Activated CD4-positive, alpha-beta T cell treated with anti-CD3 and anti-CD28 coated beads for 48 hours (primary cell): ENCODE measurements around the gene FIG4.
"Not testable (repeated sequence)": the region's sequence is repeated elsewhere in the genome, so short reads cannot be mapped to it uniquely, and the experiment has no call there.

Experiments used
- DNase-seq: peaks from one replicate; pipeline ENCODE4 v3.0.0-alpha.2; 2020

The FIG4 gene

GRCh38 chr6:109762769-109763441 is 71.8 kb downstream of the FIG4 start:
- no peak for DNase-seq

GRCh38 chr6:109766167-109766566 is 75.1 kb downstream of the FIG4 start:
- no peak for DNase-seq

GRCh38 chr6:109767961-109768360 is 76.9 kb downstream of the FIG4 start:
- no peak for DNase-seq

GRCh38 chr6:109768485-109768884 is 77.4 kb downstream of the FIG4 start:
- no peak for DNase-seq

- no peak for DNase-seq
Measured at GRCh38 chr6:109769213-109769612, 78.1 kb downstream of the FIG4 start.

- no peak for DNase-seq
Measured at GRCh38 chr6:109770047-109770446, 79.0 kb downstream of the FIG4 start.

- no peak for DNase-seq
Measured at GRCh38 chr6:109770779-109771178, 79.7 kb downstream of the FIG4 start.

- DNase-seq, result not testable (repeated sequence)
Measured at GRCh38 chr6:109771939-109772755, 81.1 kb downstream of the FIG4 start.

- DNase-seq, result no peak
Measured at GRCh38 chr6:109772883-109773431, 81.9 kb downstream of the FIG4 start.

- DNase-seq, result no peak
Measured at GRCh38 chr6:109781001-109781400, 89.9 kb downstream of the FIG4 start.

- DNase-seq, result no peak
Measured at GRCh38 chr6:109782491-109782999, 91.4 kb downstream of the FIG4 start.

- peak; percentile 12 for DNase-seq
Measured at GRCh38 chr6:109783250-109783986, 92.3 kb downstream of the FIG4 start.

- DNase-seq, result no peak
Measured at GRCh38 chr6:109787312-109787711, 96.2 kb downstream of the FIG4 start.

GRCh38 chr6:109788687-109789086 is 97.6 kb downstream of the FIG4 start:
- DNase-seq, result no peak

GRCh38 chr6:109790131-109790530 is 99.0 kb downstream of the FIG4 start:
- no peak for DNase-seq

- DNase-seq, result no peak
Measured at GRCh38 chr6:109791301-109791700, 100.2 kb downstream of the FIG4 start.

GRCh38 chr6:109793021-109793420 is 101.9 kb downstream of the FIG4 start:
- no peak for DNase-seq

- DNase-seq, result peak; percentile 19
Measured at GRCh38 chr6:109793792-109794191, 102.7 kb downstream of the FIG4 start.

GRCh38 chr6:109794201-109794923 is 103.3 kb downstream of the FIG4 start:
- no peak for DNase-seq

GRCh38 chr6:109795994-109796555 is 105.0 kb downstream of the FIG4 start:
- no peak for DNase-seq

- no peak for DNase-seq
Measured at GRCh38 chr6:109799129-109799528, 108.0 kb downstream of the FIG4 start.

GRCh38 chr6:109799664-109800063 is 108.6 kb downstream of the FIG4 start:
- no peak for DNase-seq
